SK-N-SH (cell line): ENCODE results near the gene FGG. TPM values are rescaled to one million over a fixed set of nuclear protein-coding genes. Genes with fewer than 3 reads are reported as not detected.

ENCODE experiments used
- CTCF ChIA-PET: fragments of 300-600, 350-600 bp; formaldehyde crosslinking; extraction: SDS; loops from one replicate; lab custom pipeline; 2021; lab: Yijun Ruan, JAX
- POLR2A ChIA-PET: fragments of 350-600 bp; sonication (Branson Sonifier 250); formaldehyde crosslinking; extraction: SDS; loops from one replicate; lab custom pipeline; 2020; ENCODE audit warnings: antibody characterized with exemption, inconsistent platforms; lab: Yijun Ruan, JAX
- DNase-seq: peaks from one replicate; pipeline ENCODE4 v3.0.0; 2012
- H2AFZ ChIP-seq: fragments of 200-600 bp; sonication (generic); 2 replicates; pipeline ENCODE4 v1.8.1; 2016; ENCODE audit warnings: antibody characterized with exemption, mild to moderate bottlenecking, low read depth
- H3F3A ChIP-seq: fragments of 200-600 bp; sonication (generic); replicated peaks from 2 replicates; pipeline ENCODE3; 2016; ENCODE audit warnings: antibody characterized with exemption, mild to moderate bottlenecking; ENCODE audit not compliant: insufficient read depth
- H3K27ac ChIP-seq, 2 experiments: fragments of 200-500 bp in 1 of 2; fragments of 200-600 bp in 1 of 2; sonication (Bioruptor generic) in 1 of 2; sonication (generic), shearing (Covaris generic) in 1 of 2; 2 replicates each; pipeline versions ENCODE4 v1.5.1 to v1.6.1; 2014 to 2016; ENCODE audit warnings: low read depth in 2 of 2, inconsistent platforms in 1 of 2, low read length in 1 of 2, mild to moderate bottlenecking in 1 of 2, mixed read lengths in 1 of 2
- H3K27me3 ChIP-seq: fragments of 200-600 bp; sonication (generic), shearing (Covaris generic); 2 replicates; pipeline ENCODE4 v1.6.1; 2016; ENCODE audit warnings: mixed run types; ENCODE audit not compliant: insufficient read depth
- H3K36me3 ChIP-seq, 2 experiments: fragments of 200-500 bp in 1 of 2; fragments of 200-600 bp in 1 of 2; sonication (Bioruptor generic) in 1 of 2; sonication (generic) in 1 of 2; replicated peaks in 1 of 2; 2 replicates each; pipeline versions ENCODE3 to v1.5.1; 2014 to 2016; ENCODE audit warnings: low read length in 1 of 2, mild to moderate bottlenecking in 1 of 2; ENCODE audit not compliant: insufficient read depth in 2 of 2, control insufficient read depth in 1 of 2
- H3K4me1 ChIP-seq, 2 experiments: fragments of 200-500 bp in 1 of 2; fragments of 200-600 bp in 1 of 2; sonication (Bioruptor generic) in 1 of 2; sonication (generic), shearing (Covaris generic) in 1 of 2; 2 replicates each; pipeline versions ENCODE4 v1.5.1 to v1.6.1; 2014 to 2016; ENCODE audit warnings: low read depth in 1 of 2, low read length in 1 of 2, mixed run types in 1 of 2; ENCODE audit not compliant: insufficient read depth in 2 of 2, control insufficient read depth in 1 of 2
- H3K4me2 ChIP-seq: fragments of 200-600 bp; sonication (generic), shearing (Covaris generic); 2 replicates; pipeline ENCODE4 v1.6.1; 2017; ENCODE audit warnings: mixed run types
- H3K4me3 ChIP-seq, 2 experiments: fragments of 200-500 bp in 1 of 2; fragments of 200-600 bp in 1 of 2; sonication (Bioruptor generic) in 1 of 2; sonication (generic), shearing (Covaris generic) in 1 of 2; 2 replicates each; pipeline versions ENCODE4 v1.5.1 to v1.8.1; 2014 to 2016; ENCODE audit warnings: low read depth in 2 of 2, inconsistent platforms in 1 of 2, low read length in 1 of 2, mild to moderate bottlenecking in 1 of 2, mixed read lengths in 1 of 2, moderate library complexity in 1 of 2
- H3K79me2 ChIP-seq: fragments of 200-600 bp; sonication (generic); 2 replicates; pipeline ENCODE4 v1.8.1; 2017; ENCODE audit warnings: mild to moderate bottlenecking; ENCODE audit not compliant: insufficient read depth
- H3K9ac ChIP-seq: fragments of 200-600 bp; sonication (generic); 2 replicates; pipeline ENCODE4 v1.6.1; 2017; ENCODE audit warnings: mixed run types
- H3K9me2 ChIP-seq: fragments of 200-600 bp; sonication (generic); 2 replicates; pipeline ENCODE4 v1.6.1; 2017; ENCODE audit warnings: mixed run types
- H3K9me3 ChIP-seq: fragments of 200-600 bp; sonication (generic); 2 replicates; pipeline ENCODE4 v1.6.1; 2017; ENCODE audit warnings: mixed run types, mild to moderate bottlenecking, moderate library complexity
- H4K20me1 ChIP-seq: fragments of 200-600 bp; sonication (generic); 2 replicates; pipeline ENCODE4 v1.6.1; 2017; ENCODE audit warnings: mild to moderate bottlenecking, mixed run types; ENCODE audit not compliant: insufficient read depth
- CHD2 ChIP-seq: fragments of 150-350 bp; IDR thresholded peaks from 2 replicates; pipeline ENCODE4 v1.6.1; 2018; ENCODE audit warnings: low read length; ENCODE audit not compliant: partially characterized antibody
- CTCF ChIP-seq: fragments of 200-600 bp; sonication (generic); IDR thresholded peaks from 2 replicates; pipeline ENCODE4 v1.6.1; 2017; ENCODE audit warnings: antibody characterized with exemption, mild to moderate bottlenecking, moderate library complexity
- NFIC ChIP-seq: IDR thresholded peaks from 2 replicates; pipeline ENCODE4 v1.4.0; 2012; ENCODE audit warnings: borderline replicate concordance
- POLR2AphosphoS5 ChIP-seq: IDR thresholded peaks from 2 replicates; pipeline ENCODE4 v1.6.1; 2012; ENCODE audit warnings: low read depth, low read length
- SIN3A ChIP-seq: IDR thresholded peaks from 2 replicates; pipeline ENCODE4 v1.6.1; 2012; ENCODE audit warnings: low read depth, mild to moderate bottlenecking, low read length, moderate library complexity, borderline replicate concordance
- SMC3 ChIP-seq: IDR thresholded peaks from 2 replicates; pipeline ENCODE4 v1.6.1; 2012; ENCODE audit warnings: low read depth, low read length, improper control_type of control experiment
- TAF1 ChIP-seq: IDR thresholded peaks from 2 replicates; pipeline ENCODE4 v1.6.1; 2012; ENCODE audit warnings: low read depth, mild to moderate bottlenecking, low read length, moderate library complexity, borderline replicate concordance
- YY1 ChIP-seq: IDR thresholded peaks from 2 replicates; pipeline ENCODE4 v1.4.0; 2012; ENCODE audit warnings: low read depth, mild to moderate bottlenecking
- WGBS: methylation state at CpG from one replicate; pipeline ENCODE4 v1.1.6; 2017; ENCODE audit warnings: low lambda C conversion rate; 5-methylcytosine and 5-hydroxymethylcytosine counted together
- polyA plus RNA-seq, 3 experiments: library from polyadenylated mRNA; depleted of rRNA; stranded (reverse); fragments of >200 nt; gene quantifications; 2 replicates each; pipeline ENCODE4 v1.2.3, GENCODE V29; 2012
- TF ChIP-seq, protein P1 (sequence below): IDR thresholded peaks from 2 replicates; pipeline ENCODE4; 2012
- TF ChIP-seq, protein P2 (sequence below): IDR thresholded peaks from 2 replicates; pipeline ENCODE4 v1.6.1; 2012; ENCODE audit warnings: mild to moderate bottlenecking, low read depth, low read length, moderate library complexity

The FGG gene
- polyA plus RNA-seq, 1 of the 3 experiments (the other 2 are of a cell fraction) = not detected

DNA sequence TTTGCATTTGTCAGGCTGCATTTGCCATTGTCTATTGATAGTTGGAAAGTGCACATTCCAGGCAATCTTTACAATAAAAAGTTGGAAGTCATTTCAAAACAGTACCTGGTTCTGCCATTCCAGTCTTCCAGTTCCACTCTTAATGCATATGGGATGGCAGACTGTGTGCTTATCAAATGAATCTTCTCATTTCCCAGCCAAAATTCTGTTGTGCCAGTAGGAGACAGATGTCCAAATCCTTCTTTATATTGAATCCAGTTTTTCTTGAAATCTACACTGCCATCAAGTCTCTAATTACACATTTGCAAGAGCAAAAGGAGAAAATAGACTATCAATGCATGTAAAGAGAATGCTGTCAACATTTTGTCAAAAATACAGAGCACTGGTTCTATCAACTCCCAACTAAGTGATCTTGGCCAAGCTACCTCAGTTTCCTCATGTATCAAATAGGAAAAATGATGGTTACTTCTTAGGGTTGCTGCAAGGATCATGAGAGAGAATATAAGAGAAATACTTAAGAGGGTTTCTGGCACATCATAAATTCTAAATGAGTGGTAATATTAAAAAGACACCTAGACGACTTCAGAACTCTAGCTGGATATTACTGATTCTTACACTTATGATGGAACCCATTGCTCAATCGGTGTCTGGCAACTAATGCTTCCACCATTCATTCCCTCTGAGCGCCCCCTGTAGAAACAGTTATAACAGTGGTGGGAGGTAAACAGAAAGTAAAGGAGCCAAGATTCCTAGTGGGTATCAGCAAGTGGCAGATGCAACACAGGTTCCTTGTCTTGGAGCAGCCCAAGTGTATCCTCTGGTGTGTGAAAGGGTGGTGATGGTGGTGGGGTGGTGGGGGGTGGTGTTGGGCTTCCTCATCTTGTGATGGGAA lies 3.8 kb downstream of the FGG start:
- WGBS = 18% methylated on average over 3 of the region's 3 CpGs
- no peaks in the 10 kb centered on the region for H3K36me3 ChIP-seq
- no peak overlapping the region for H3K4me2 ChIP-seq

More for the DNA sequence above, 3.8 kb downstream of the FGG start:
- no peak overlapping the region for H3K27ac ChIP-seq
- H2AFZ ChIP-seq = no peak overlapping the region
- H3K4me3 ChIP-seq = no peak overlapping the region
- H3K79me2 ChIP-seq = no peaks in the 10 kb centered on the region
- 0 out of 2 replicates have a peak, but pooled peaks cover 5% of the 10 kb centered on the region for H3K27me3 ChIP-seq
- ChIA-PET CTCF (interaction anchor here (2.1 to 3.5 kb wide), 3 partner anchors 10 to 56 kb away, joined by 11 to 13 read pairs (median 11); no protein-coding TSS in a partner anchor), POLR2A (no interaction called here)
- H3K9ac ChIP-seq = no peak overlapping the region
- no peaks in the 10 kb centered on the region for H3K9me2 ChIP-seq
- DNase-seq = no peak
- H3F3A ChIP-seq = no peaks in the 10 kb centered on the region
- H3K4me1 ChIP-seq = no peaks in the 10 kb centered on the region
- TF ChIP-seq CTCF = no peak
- TF ChIP-seq SIN3A = no peak
- TF ChIP-seq, protein P1, sequence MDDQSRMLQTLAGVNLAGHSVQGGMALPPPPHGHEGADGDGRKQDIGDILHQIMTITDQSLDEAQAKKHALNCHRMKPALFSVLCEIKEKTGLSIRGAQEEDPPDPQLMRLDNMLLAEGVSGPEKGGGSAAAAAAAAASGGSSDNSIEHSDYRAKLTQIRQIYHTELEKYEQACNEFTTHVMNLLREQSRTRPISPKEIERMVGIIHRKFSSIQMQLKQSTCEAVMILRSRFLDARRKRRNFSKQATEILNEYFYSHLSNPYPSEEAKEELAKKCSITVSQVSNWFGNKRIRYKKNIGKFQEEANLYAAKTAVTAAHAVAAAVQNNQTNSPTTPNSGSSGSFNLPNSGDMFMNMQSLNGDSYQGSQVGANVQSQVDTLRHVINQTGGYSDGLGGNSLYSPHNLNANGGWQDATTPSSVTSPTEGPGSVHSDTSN = no peak
- no peak for TF ChIP-seq SMC3
- TF ChIP-seq, protein P2, sequence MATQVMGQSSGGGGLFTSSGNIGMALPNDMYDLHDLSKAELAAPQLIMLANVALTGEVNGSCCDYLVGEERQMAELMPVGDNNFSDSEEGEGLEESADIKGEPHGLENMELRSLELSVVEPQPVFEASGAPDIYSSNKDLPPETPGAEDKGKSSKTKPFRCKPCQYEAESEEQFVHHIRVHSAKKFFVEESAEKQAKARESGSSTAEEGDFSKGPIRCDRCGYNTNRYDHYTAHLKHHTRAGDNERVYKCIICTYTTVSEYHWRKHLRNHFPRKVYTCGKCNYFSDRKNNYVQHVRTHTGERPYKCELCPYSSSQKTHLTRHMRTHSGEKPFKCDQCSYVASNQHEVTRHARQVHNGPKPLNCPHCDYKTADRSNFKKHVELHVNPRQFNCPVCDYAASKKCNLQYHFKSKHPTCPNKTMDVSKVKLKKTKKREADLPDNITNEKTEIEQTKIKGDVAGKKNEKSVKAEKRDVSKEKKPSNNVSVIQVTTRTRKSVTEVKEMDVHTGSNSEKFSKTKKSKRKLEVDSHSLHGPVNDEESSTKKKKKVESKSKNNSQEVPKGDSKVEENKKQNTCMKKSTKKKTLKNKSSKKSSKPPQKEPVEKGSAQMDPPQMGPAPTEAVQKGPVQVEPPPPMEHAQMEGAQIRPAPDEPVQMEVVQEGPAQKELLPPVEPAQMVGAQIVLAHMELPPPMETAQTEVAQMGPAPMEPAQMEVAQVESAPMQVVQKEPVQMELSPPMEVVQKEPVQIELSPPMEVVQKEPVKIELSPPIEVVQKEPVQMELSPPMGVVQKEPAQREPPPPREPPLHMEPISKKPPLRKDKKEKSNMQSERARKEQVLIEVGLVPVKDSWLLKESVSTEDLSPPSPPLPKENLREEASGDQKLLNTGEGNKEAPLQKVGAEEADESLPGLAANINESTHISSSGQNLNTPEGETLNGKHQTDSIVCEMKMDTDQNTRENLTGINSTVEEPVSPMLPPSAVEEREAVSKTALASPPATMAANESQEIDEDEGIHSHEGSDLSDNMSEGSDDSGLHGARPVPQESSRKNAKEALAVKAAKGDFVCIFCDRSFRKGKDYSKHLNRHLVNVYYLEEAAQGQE = no peak
- TF ChIP-seq YY1 = no peak
- TF ChIP-seq POLR2AphosphoS5 = no peak
- no peak for TF ChIP-seq CHD2
- TF ChIP-seq NFIC = no peak
- no peak for TF ChIP-seq TAF1
- H4K20me1 ChIP-seq = no peaks in the 10 kb centered on the region
- no peaks in the 10 kb centered on the region for H3K9me3 ChIP-seq
